ENCODE data around the gene CRISPLD2.

- TF ChIP-seq POLR2A (IDR thresholded peaks at IDR 0.05) (no peak), CTCF (IDR thresholded peaks at IDR 0.05 in 8 of 11, conservative IDR thresholded peaks at IDR 0.05 in 3 of 11) (no peak)
These were observed 35.0 kb downstream of the CRISPLD2 start for GRCh38 chr16:84854759-84855158.

All from spleen (tissue), 7 donors.